HepG2 (cell line): Measurements from ENCODE around the gene SYNC. TPM values are rescaled to one million over a fixed set of nuclear protein-coding genes. Genes with fewer than 3 reads are reported as not detected.

Experiments
- GMEB1 ChIP-seq: sonication (generic); formaldehyde crosslinking; IDR thresholded peaks from 2 replicates; pipeline ENCODE4 v1.5.1; 2020; ENCODE audit warnings: missing genetic modification reagents, mild to moderate bottlenecking, borderline replicate concordance
- HINFP ChIP-seq: sonication (generic); formaldehyde crosslinking; IDR thresholded peaks from 2 replicates; pipeline ENCODE4 v1.4.0; 2020; ENCODE audit warnings: low read depth, mild to moderate bottlenecking, missing genetic modification reagents
- HOXA7 ChIP-seq: sonication (generic); formaldehyde crosslinking; IDR thresholded peaks from 2 replicates; pipeline ENCODE4 v1.8.1; 2022; ENCODE audit warnings: mild to moderate bottlenecking, missing genetic modification reagents, moderate library complexity
- ISL2 ChIP-seq: sonication (generic); formaldehyde crosslinking; IDR thresholded peaks from 2 replicates; pipeline ENCODE4 v1.5.0; 2020; ENCODE audit warnings: missing genetic modification reagents
- KDM4B ChIP-seq: sonication (generic); formaldehyde crosslinking; IDR thresholded peaks from 2 replicates; pipeline ENCODE4 v1.4.0; 2020; ENCODE audit warnings: missing genetic modification reagents
- MATR3 ChIP-seq: sonication (generic); formaldehyde crosslinking; IDR thresholded peaks from 2 replicates; pipeline ENCODE4 v1.4.0; 2020; ENCODE audit warnings: missing genetic modification reagents
- MTERF4 ChIP-seq: sonication (generic); formaldehyde crosslinking; IDR thresholded peaks from 2 replicates; pipeline ENCODE4 v1.8.0; 2023; ENCODE audit warnings: mild to moderate bottlenecking, missing genetic modification reagents
- MTF1 ChIP-seq: sonication (generic); formaldehyde crosslinking; IDR thresholded peaks from 2 replicates; pipeline ENCODE4 v1.5.0; 2020; ENCODE audit warnings: missing genetic modification reagents
- NFYB ChIP-seq: sonication (generic); formaldehyde crosslinking; IDR thresholded peaks from 2 replicates; pipeline ENCODE4 v1.4.0; 2020; ENCODE audit warnings: missing genetic modification reagents
- NR2F6 ChIP-seq, 2 experiments: IDR thresholded peaks; 2 replicates each; pipeline ENCODE4 v1.6.1; 2016; ENCODE audit warnings: antibody characterized with exemption in 1 of 2, mild to moderate bottlenecking in 1 of 2
- PLRG1 ChIP-seq: fragments of 450-650 bp; conservative IDR thresholded peaks from 2 replicates; pipeline ENCODE4 v1.6.1; 2016
- POLR2A ChIP-seq, 2 experiments: IDR thresholded peaks; 2 replicates each; pipeline ENCODE4 v1.6.1; 2011; ENCODE audit warnings: low read depth in 2 of 2, low read length in 2 of 2, mild to moderate bottlenecking in 1 of 2, moderate library complexity in 1 of 2; ENCODE audit not compliant: insufficient read depth in 1 of 2
- RAD21 ChIP-seq: fragments of 450-650 bp; formaldehyde crosslinking; IDR thresholded peaks from 2 replicates; pipeline ENCODE4 v1.5.0; 2020; ENCODE audit warnings: mild to moderate bottlenecking
- RFXAP ChIP-seq: sonication (generic); formaldehyde crosslinking; IDR thresholded peaks from 2 replicates; pipeline ENCODE4 v1.4.0; 2020; ENCODE audit warnings: missing genetic modification reagents, borderline replicate concordance
- RXRB ChIP-seq: IDR thresholded peaks from 2 replicates; pipeline ENCODE4 v1.6.1; 2016; ENCODE audit warnings: borderline replicate concordance, missing genetic modification reagents, missing compliant biosample characterization
- SMARCE1 ChIP-seq: fragments of 450-650 bp; IDR thresholded peaks from 2 replicates; pipeline ENCODE4 v1.6.1; 2017; ENCODE audit warnings: borderline replicate concordance
- ZNF230 ChIP-seq: sonication (generic); formaldehyde crosslinking; IDR thresholded peaks from 2 replicates; pipeline ENCODE4 v1.4.0; 2020; ENCODE audit warnings: mild to moderate bottlenecking, missing genetic modification reagents
- ZNF335 ChIP-seq: sonication (generic); formaldehyde crosslinking; IDR thresholded peaks from 2 replicates; pipeline ENCODE4 v1.4.0; 2020; ENCODE audit warnings: missing genetic modification reagents
- ZNF33A ChIP-seq: sonication (generic); formaldehyde crosslinking; IDR thresholded peaks from 2 replicates; pipeline ENCODE4 v1.5.1; 2020; ENCODE audit warnings: missing genetic modification reagents, mild to moderate bottlenecking, moderate library complexity, borderline replicate concordance
- ZNF891 ChIP-seq: sonication (generic); formaldehyde crosslinking; IDR thresholded peaks from 2 replicates; pipeline ENCODE4 v1.5.0; 2020; ENCODE audit warnings: mild to moderate bottlenecking, missing genetic modification reagents
- polyA plus RNA-seq, 8 experiments: library from polyadenylated mRNA; depleted of rRNA in 3 of 8; stranded (reverse) in 7 of 8; unstranded in 1 of 8; fragments of >200 nt; fragmentation: Illumina TruSeq in 4 of 8; extraction: Trizol in 4 of 8; gene quantifications; 2 replicates each; pipeline versions ENCODE4 v1.2.1 to v1.2.3, GENCODE V29; 2011 to 2016; ENCODE audit warnings: low read depth in 4 of 8, missing spikeins in 1 of 8, mixed read lengths in 1 of 8; ENCODE audit not compliant: insufficient read depth in 1 of 8
- total RNA-seq, 5 experiments: library from RNA; depleted of rRNA; stranded (reverse); fragments of >200 nt; fragmentation: Illumina TruSeq; extraction: Trizol; gene quantifications; 2 replicates each; pipeline ENCODE4 v1.2.3, GENCODE V29; 2016; ENCODE audit warnings: low read depth in 1 of 5
- TF ChIP-seq, protein P1 (sequence below): sonication (generic); formaldehyde crosslinking; IDR thresholded peaks from 2 replicates; pipeline ENCODE4 v1.4.0; 2020; ENCODE audit warnings: missing genetic modification reagents
- TF ChIP-seq, protein P2 (sequence below): sonication (generic); formaldehyde crosslinking; IDR thresholded peaks from 2 replicates; pipeline ENCODE4 v1.4.0; 2020; ENCODE audit warnings: missing genetic modification reagents, mild to moderate bottlenecking, borderline replicate concordance

The SYNC gene
- total and polyA plus RNA-seq, 2 of the 13 experiments (the other 11 are each of a cell fraction or from before 2014, with no cell fraction given) = 2.4 to 5.4 TPM

DNA sequence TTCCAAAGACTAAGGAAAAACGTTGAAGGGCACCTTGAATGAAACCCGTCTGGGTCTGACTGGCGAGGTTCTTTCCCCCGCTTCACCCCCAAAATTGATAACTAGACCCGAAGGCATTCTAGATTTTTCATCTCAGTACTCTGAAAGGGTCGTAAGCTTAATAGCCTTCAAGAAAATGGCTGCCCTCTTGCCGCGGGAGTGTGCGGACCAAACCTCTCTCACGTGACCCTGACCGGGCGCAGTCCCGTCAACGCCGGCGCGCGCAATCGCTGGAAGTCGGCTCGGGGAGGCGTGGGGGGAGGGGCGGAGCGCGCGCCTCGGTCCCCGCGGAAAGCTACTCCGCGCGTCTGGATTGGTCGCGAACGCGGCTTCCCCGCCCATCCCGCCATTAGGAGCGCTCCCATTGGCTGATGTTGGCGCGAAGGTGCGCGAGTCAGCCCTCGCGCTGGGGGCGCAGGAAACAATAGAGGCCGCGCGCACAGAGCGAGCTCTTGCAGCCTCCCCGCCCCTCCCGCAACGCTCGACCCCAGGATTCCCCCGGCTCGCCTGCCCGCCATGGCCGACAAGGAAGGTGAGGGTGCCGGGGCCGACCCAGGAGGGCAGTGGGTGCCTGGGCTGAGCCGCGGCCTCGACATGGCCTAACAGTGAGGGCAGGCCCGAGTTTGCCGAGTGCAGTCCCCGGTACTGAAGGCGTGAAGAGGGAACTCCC lies 51.7 kb downstream of the SYNC start, which contains the start of gene RBBP4 (continued):
- TF ChIP-seq MTERF4 = peak; percentile 92; the same call in 1 of the 2 replicates
- TF ChIP-seq ZNF33A = 0 out of 2 replicates have a peak, but pooled peaks have one; percentile 12
- TF ChIP-seq ZNF230 (CRISPR knock-in tag) = peak; percentile 91; the same call in 1 of the 2 replicates
- TF ChIP-seq, protein P1, sequence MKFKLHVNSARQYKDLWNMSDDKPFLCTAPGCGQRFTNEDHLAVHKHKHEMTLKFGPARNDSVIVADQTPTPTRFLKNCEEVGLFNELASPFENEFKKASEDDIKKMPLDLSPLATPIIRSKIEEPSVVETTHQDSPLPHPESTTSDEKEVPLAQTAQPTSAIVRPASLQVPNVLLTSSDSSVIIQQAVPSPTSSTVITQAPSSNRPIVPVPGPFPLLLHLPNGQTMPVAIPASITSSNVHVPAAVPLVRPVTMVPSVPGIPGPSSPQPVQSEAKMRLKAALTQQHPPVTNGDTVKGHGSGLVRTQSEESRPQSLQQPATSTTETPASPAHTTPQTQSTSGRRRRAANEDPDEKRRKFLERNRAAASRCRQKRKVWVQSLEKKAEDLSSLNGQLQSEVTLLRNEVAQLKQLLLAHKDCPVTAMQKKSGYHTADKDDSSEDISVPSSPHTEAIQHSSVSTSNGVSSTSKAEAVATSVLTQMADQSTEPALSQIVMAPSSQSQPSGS (CRISPR knock-in tag) = peak; percentile 67; the same call in 1 of the 2 replicates
- TF ChIP-seq ZNF891 = peak; percentile 97
- TF ChIP-seq RFXAP (CRISPR knock-in tag) = peak; percentile 89
- TF ChIP-seq HOXA7 (CRISPR knock-in tag) = peak; percentile 86; the same call in 1 of the 2 replicates
- peak; percentile 93 for TF ChIP-seq NFYB (CRISPR knock-in tag)
- no peak; the same call in none of the 2 replicates for TF ChIP-seq RXRB
- TF ChIP-seq GMEB1 (CRISPR knock-in tag) = peak; percentile 83
- TF ChIP-seq PLRG1 = no peak
- no peak; the same call in 1 of the 2 replicates for TF ChIP-seq KDM4B (CRISPR knock-in tag)
- no peak for TF ChIP-seq SMARCE1
- TF ChIP-seq POLR2A (IDR thresholded peaks at IDR 0.05; ENCODE audit: insufficient read depth in 1 of 2, low read depth in 2 of 2, low read length in 2 of 2) = peak in 1 of 2 experiments; percentile 79; a peak in 2 of 4 replicates
- TF ChIP-seq NR2F6 (IDR thresholded peaks at IDR 0.05) = no peak; the same call in 1 of the 2 replicates
- TF ChIP-seq NR2F6 (CRISPR knock-in tag; IDR thresholded peaks at IDR 0.05) = peak; percentile 30; the same call in 1 of the 2 replicates
- TF ChIP-seq HINFP (CRISPR knock-in tag) = peak; percentile 47; the same call in 1 of the 2 replicates
- TF ChIP-seq ZNF335 (CRISPR knock-in tag) = no peak
- TF ChIP-seq, protein P2, sequence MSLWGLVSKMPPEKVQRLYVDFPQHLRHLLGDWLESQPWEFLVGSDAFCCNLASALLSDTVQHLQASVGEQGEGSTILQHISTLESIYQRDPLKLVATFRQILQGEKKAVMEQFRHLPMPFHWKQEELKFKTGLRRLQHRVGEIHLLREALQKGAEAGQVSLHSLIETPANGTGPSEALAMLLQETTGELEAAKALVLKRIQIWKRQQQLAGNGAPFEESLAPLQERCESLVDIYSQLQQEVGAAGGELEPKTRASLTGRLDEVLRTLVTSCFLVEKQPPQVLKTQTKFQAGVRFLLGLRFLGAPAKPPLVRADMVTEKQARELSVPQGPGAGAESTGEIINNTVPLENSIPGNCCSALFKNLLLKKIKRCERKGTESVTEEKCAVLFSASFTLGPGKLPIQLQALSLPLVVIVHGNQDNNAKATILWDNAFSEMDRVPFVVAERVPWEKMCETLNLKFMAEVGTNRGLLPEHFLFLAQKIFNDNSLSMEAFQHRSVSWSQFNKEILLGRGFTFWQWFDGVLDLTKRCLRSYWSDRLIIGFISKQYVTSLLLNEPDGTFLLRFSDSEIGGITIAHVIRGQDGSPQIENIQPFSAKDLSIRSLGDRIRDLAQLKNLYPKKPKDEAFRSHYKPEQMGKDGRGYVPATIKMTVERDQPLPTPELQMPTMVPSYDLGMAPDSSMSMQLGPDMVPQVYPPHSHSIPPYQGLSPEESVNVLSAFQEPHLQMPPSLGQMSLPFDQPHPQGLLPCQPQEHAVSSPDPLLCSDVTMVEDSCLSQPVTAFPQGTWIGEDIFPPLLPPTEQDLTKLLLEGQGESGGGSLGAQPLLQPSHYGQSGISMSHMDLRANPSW (CRISPR knock-in tag) = no peak
- no peak; the same call in 1 of the 2 replicates for TF ChIP-seq RAD21 (CRISPR knock-in tag)
- TF ChIP-seq ISL2 (CRISPR knock-in tag) = peak; percentile 47
- no peak; the same call in 1 of the 2 replicates for TF ChIP-seq MTF1
- TF ChIP-seq MATR3 (CRISPR knock-in tag) = no peak
